Heart right ventricle (tissue), 16 donors: ENCODE measurements around the gene CCDC85C. TPM values are rescaled to one million over a fixed set of nuclear protein-coding genes. Genes with fewer than 3 reads are reported as not detected.

ENCODE experiments used
- ATAC-seq, 8 donors: fragments of 200-7000 bp; cut with Tn5 transposase; one replicate each; pipeline ENCODE4 v1.9.1; 2020; ENCODE audit warnings: mild to moderate bottlenecking in 8 of 8, moderate library complexity in 8 of 8, moderate number of reproducible peaks in 1 of 8
- DNase-seq, 2 donors: peaks; one replicate each; pipeline ENCODE4 v3.0.0-alpha.2; 2020
- H3K27ac ChIP-seq, 10 donors: fragments of 200-600 bp; sonication (generic) in 2 of 10; one replicate each; pipeline versions ENCODE4 v1.5.0 to v1.8.0; 2020 to 2022; ENCODE audit warnings: mild to moderate bottlenecking in 3 of 10
- H3K27me3 ChIP-seq, 7 donors: fragments of 200-600 bp; one replicate each; pipeline ENCODE4 v1.8.0; 2021 to 2022; ENCODE audit warnings: mild to moderate bottlenecking in 2 of 7
- H3K36me3 ChIP-seq, 9 donors: fragments of 200-600 bp; sonication (generic) in 1 of 9; one replicate each; pipeline versions ENCODE4 v1.5.0 to v1.8.0; 2020 to 2022; ENCODE audit warnings: mild to moderate bottlenecking in 2 of 9
- H3K4me1 ChIP-seq, 9 donors: fragments of 200-600 bp; sonication (generic) in 1 of 9; one replicate each; pipeline versions ENCODE4 v1.5.0 to v1.8.0; 2020 to 2022; ENCODE audit warnings: mild to moderate bottlenecking in 4 of 9
- H3K4me3 ChIP-seq, 10 donors: fragments of 200-600 bp; sonication (generic) in 2 of 10; one replicate each; pipeline versions ENCODE4 v1.5.0 to v1.8.0; 2020 to 2022; ENCODE audit warnings: mild to moderate bottlenecking in 7 of 10, moderate library complexity in 2 of 10
- H3K9me3 ChIP-seq, 11 donors: fragments of 200-600 bp in 10 of 11; sonication (generic) in 2 of 11; one replicate each; pipeline versions ENCODE4 v1.5.0 to v1.8.0; 2013 to 2022; ENCODE audit warnings: mild to moderate bottlenecking in 2 of 11, control low read depth in 1 of 11, moderate library complexity in 1 of 11
- WGBS, 2 donors: extraction: QIAGEN DNeasy Blood & Tissue Kit; methylation state at CpG; one replicate each; pipeline ENCODE4 v1.1.7; 2013; ENCODE audit warnings: inconsistent platforms in 1 of 2; 5-methylcytosine and 5-hydroxymethylcytosine counted together
- intact Hi-C, 10 donors: fragments of 100-400 bp; cut with DNase I; formaldehyde crosslinking; loops; one replicate each; pipeline versions ENCODE4 v1.11.1 to v1.14.2; 2022
- polyA plus RNA-seq, 2 donors: library from polyadenylated mRNA; stranded (reverse); fragments of 200-250 nt; gene quantifications; one replicate each; pipeline ENCODE4 v1.2.3, GENCODE V29; 2013
- total RNA-seq, 10 donors: library from RNA; stranded (reverse); fragmentation: NEBNext Ultra II Directional in 3 of 10; extraction: Animal tissue kit (Norgen Biotek cat#: 25700) in 3 of 10; gene quantifications; one replicate each; pipeline versions ENCODE4 v1.2.1 to v1.2.4, GENCODE V29; 2021 to 2023
- TF ChIP-seq, protein P1 (sequence below), 9 donors: fragments of 200-600 bp; sonication (generic) in 2 of 9; IDR thresholded peaks; one replicate each; pipeline versions ENCODE4 v1.5.0 to v1.8.0; 2021 to 2022; ENCODE audit warnings: antibody characterized with exemption in 9 of 9, mild to moderate bottlenecking in 5 of 9, moderate library complexity in 1 of 9
- donor health status: Arrhythmogenic right ventricular cardiomyopathy.
- donor health status: ischemic (EF 13 %, LVEDD 7.1; RV severe dilation, severe dysfunction).
- donor health status: healthy with polysubstance abuse.
- donor health status: DM: no; HTN: yes; CAD: no.
- donor health status: DM: no; HTN: no; CAD: no.
- donor health status: ischemic (EF 25% LVEDD 6.9; RV normal size, moderate dysfunction).
- donor health status: ischemic (EF 25% LVEDD 5.7; RV mildly dilated, moderate dysfunction).
- donor health status: healthy.
- donor health status: DM: yes; HTN: yes; CAD: no.
- donor health status: Ischemic cardiomyopathy.
- donor health status: ischemic (EF 35%, LVEDD 5.7; RV mildly dilated, moderate dysfunction).
- donor health status: nonischemic (EF 11% LVEDD 7.7; RV severe dilation, severe dysfunction).
- donor health status: DM: yes; HTN: yes; CAD: no.
- donor health status: PGD.
- donor health status: ischemic (EF 29% LVEDD 5.4; RV normal size, mild dysfunction).
- donor health status: nonischemic (EF 23%, LVEDD 6.1; RV moderate dilation, normal function).

CCDC85C gene
- total and polyA plus RNA-seq, 12 donors = 9.0 to 50.2 (median 31.5) TPM

- H3K27ac ChIP-seq = peak overlapping the region; percentile 14 to 78 (median 60)
- ATAC-seq = peak; percentile 60 to 84 (median 80)
- WGBS, 2 donors = 47 to 71% methylated on average over 9 of the region's 9 CpGs
- H3K36me3 ChIP-seq = no peaks in the 10 kb centered on the region
- H3K9me3 ChIP-seq = no peaks in the 10 kb centered on the region
- DNase-seq = no peak
- H3K4me1 ChIP-seq = peaks cover 0 to 64% (median 36%) of the 10 kb centered on the region in 9 donors
- no peak overlapping the region for H3K4me3 ChIP-seq
- H3K27me3 ChIP-seq = no peaks in the 10 kb centered on the region
- TF ChIP-seq, protein P1, sequence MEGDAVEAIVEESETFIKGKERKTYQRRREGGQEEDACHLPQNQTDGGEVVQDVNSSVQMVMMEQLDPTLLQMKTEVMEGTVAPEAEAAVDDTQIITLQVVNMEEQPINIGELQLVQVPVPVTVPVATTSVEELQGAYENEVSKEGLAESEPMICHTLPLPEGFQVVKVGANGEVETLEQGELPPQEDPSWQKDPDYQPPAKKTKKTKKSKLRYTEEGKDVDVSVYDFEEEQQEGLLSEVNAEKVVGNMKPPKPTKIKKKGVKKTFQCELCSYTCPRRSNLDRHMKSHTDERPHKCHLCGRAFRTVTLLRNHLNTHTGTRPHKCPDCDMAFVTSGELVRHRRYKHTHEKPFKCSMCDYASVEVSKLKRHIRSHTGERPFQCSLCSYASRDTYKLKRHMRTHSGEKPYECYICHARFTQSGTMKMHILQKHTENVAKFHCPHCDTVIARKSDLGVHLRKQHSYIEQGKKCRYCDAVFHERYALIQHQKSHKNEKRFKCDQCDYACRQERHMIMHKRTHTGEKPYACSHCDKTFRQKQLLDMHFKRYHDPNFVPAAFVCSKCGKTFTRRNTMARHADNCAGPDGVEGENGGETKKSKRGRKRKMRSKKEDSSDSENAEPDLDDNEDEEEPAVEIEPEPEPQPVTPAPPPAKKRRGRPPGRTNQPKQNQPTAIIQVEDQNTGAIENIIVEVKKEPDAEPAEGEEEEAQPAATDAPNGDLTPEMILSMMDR (IDR thresholded peaks at IDR 0.05) = no peak
- intact Hi-C loops = no loop called here
These were observed 49.1 kb downstream of the CCDC85C start for GRCh38 chr14:99554757-99555531.

- ATAC-seq = peak; percentile 62 to 91 (median 84)
- 52 to 57% methylated on average over 12 of the region's 12 CpGs for WGBS, 2 donors
- DNase-seq = peak in 1 of 2 donors; percentile 52
These were observed 49.8 kb downstream of the CCDC85C start for GRCh38 chr14:99554184-99554583.

GRCh38 chr14:99552572-99553216 is 51.3 kb downstream of the CCDC85C start:
- DNase-seq (no peak), ATAC-seq (peak in 7 of 8 donors; percentile 29 to 53 (median 39))
- WGBS, 2 donors = 43 to 48% methylated on average over 13 of the region's 13 CpGs
- TF ChIP-seq, protein P1 (IDR thresholded peaks at IDR 0.05) = no peak
- Histone ChIP-seq H3K27ac (peak overlapping the region in 5 of 10 donors; percentile 15 to 74 (median 69)), H3K36me3 (no peaks in the 10 kb centered on the region), H3K9me3 (no peaks in the 10 kb centered on the region), H3K4me3 (no peak overlapping the region), H3K4me1 (peaks cover 0 to 64% (median 41%) of the 10 kb centered on the region in 9 donors), H3K27me3 (no peaks in the 10 kb centered on the region)
- intact Hi-C loops = no loop called here

More at GRCh38 chr14:99554184-99554583, 49.8 kb downstream of the CCDC85C start:
- H3K4me1 ChIP-seq = peaks cover 0 to 64% (median 41%) of the 10 kb centered on the region in 9 donors
- TF ChIP-seq, protein P1 (IDR thresholded peaks at IDR 0.05) = no peak
- H3K4me3 ChIP-seq = no peak overlapping the region
- no peaks in the 10 kb centered on the region for H3K36me3 ChIP-seq
- intact Hi-C loops = no loop called here
- H3K9me3 ChIP-seq = no peaks in the 10 kb centered on the region
- no peaks in the 10 kb centered on the region for H3K27me3 ChIP-seq
- H3K27ac ChIP-seq = peak overlapping the region in 9 of 10 donors; percentile 17 to 78 (median 61)

GRCh38 chr14:99552021-99552553 is 51.9 kb downstream of the CCDC85C start:
- DNase-seq (no peak), ATAC-seq (peak in 6 of 8 donors; percentile 1 to 3 (median 1))
- Histone ChIP-seq H3K27me3 (no peaks in the 10 kb centered on the region), H3K27ac (peak overlapping the region in 3 of 10 donors; percentile 55 to 74 (median 73)), H3K4me3 (no peak overlapping the region), H3K9me3 (no peaks in the 10 kb centered on the region), H3K36me3 (no peaks in the 10 kb centered on the region), H3K4me1 (peaks cover 0 to 64% (median 41%) of the 10 kb centered on the region in 9 donors)
- 71 to 80% methylated on average over 9 of the region's 9 CpGs for WGBS, 2 donors
- TF ChIP-seq, protein P1 (IDR thresholded peaks at IDR 0.05) = no peak
- intact Hi-C loops = no loop called here
